Stimulated activated naive CD8-positive, alpha-beta T cell treated with anti-CD3 and anti-CD28 coated beads, Interleukin-15, Interleukin-2, amounts not matched to agents 100 U/mL and 50 U/mL, for 24 hours (primary cell): ENCODE results near the gene NSD1.
"Not testable (repeated sequence)": the region's sequence is repeated elsewhere in the genome, so short reads cannot be mapped to it uniquely, and the experiment has no call there.

ENCODE experiments used
- ATAC-seq: fragments of 150-1000 bp; cut with Tn5 transposase; one replicate; pipeline ENCODE4 v1.10.0; 2021
- DNase-seq: peaks from one replicate; pipeline ENCODE4 v3.0.0; 2021

NSD1 gene

DNA sequence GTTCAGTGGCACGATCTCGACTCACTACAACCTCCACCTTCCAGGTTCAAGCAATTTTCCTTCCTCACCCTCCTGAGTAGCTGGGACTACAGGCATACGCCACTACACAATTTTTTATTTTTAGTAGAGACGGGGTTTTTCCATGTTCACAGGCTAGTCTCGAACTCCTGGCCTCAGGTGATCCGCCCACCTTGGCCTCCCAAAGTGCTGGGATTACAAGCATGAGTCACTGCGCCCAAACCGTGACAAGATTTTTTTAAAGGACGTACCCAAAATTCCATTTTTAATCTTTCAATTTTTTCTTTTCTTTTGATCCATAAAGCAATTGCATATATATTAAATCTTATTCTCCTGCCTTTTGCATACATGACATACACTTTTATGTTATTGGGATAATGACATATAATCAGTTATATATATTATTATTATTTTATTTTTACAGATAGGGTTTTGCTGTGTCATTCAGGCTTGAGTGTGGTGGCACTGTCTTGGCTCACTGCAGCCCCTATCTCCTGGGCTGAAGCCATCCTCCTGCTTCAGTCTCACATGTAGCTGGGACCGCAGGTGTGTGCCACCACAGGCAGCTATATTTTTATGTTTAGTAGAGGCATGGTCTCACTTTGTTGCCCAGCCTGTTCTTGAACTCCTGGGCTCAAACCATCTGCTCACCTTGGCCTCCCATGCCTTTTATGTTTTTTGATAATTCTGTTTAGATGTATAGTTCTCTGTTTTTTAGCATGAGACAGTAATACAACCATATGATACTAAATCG is 98.1 kb downstream of the NSD1 start:
- ATAC-seq = no peak
- DNase-seq = no peak

- ATAC-seq (no peak), DNase-seq (no peak)
Observed at GRCh38 chr5:177232358-177232757, 98.8 kb downstream of the NSD1 start.

GRCh38 chr5:177232761-177233160 is 99.2 kb downstream of the NSD1 start:
- DNase-seq (no peak), ATAC-seq (no peak)

GRCh38 chr5:177233206-177233605 is 99.6 kb downstream of the NSD1 start:
- ATAC-seq = no peak
- DNase-seq = no peak

DNA sequence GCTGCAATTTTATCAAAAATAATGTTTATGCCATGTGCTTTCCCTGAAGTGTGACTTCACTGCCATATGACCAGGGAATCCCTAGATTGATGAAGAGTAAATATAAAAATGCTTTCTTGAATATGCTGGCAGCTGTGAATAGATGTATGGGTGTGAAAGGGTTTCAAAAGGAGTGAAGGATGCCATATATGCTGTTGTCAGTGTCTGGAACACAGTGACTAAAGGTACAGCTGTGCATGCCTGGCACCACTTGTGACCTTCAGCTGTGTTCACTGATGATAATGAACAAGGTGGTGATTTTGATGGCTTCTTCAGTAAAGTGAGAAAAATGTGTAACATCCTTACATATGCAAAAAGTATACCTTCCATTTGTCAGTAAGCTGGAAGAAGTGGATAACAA is 100.2 kb downstream of the NSD1 start:
- no peak for ATAC-seq
- DNase-seq = no peak

DNA sequence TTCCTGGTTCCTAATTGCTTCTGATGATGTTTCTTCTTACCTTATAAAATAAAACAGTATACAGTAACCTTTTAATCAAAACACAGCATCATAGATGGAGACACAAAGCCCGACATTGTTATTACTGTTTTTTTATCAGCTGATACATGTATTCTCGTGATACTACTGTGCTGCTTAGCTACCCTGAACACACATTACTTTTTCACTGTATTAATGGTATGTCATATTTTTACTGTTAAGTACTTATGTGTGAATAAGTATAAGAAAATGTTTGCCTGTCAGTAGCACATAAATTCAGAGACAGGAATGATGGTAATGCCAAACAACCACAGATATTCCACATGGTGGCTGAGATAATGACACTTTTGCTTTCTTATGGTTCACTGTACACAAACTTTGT is 101.3 kb downstream of the NSD1 start:
- no peak for ATAC-seq

GRCh38 chr5:177241768-177242167 is 108.2 kb downstream of the NSD1 start:
- DNase-seq (no peak), ATAC-seq (no peak)

More for the DNA sequence above, 101.3 kb downstream of the NSD1 start:
- DNase-seq = no peak

- no peak for DNase-seq
- ATAC-seq = no peak
Observed at GRCh38 chr5:177242304-177242703, 108.7 kb downstream of the NSD1 start.

- no peak for DNase-seq
- ATAC-seq = no peak
Observed at GRCh38 chr5:177249761-177250537, 116.4 kb downstream of the NSD1 start.

GRCh38 chr5:177253252-177253651 is 119.7 kb downstream of the NSD1 start:
- DNase-seq = no peak
- ATAC-seq = no peak

DNA sequence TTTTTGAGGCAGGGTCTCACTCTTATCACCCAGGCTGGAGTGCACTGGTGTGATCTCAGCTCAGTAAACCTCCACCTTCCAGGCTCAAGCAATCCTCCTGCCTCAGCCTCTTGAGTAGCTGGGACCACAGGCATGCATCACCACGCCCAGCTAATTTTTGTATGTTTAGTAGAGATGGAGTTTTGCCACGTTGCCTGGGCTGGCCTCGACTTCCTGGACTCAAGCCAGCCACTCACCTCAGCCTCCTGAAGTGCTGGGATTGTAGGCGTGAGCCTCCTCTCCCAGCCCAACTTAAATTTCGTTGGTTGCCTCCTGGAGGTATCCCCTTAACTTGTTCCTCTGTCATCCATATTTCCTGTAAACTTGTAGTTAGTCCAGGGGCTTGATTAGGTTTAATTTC is 122.7 kb downstream of the NSD1 start:
- ATAC-seq = no peak
- no peak for DNase-seq

DNA sequence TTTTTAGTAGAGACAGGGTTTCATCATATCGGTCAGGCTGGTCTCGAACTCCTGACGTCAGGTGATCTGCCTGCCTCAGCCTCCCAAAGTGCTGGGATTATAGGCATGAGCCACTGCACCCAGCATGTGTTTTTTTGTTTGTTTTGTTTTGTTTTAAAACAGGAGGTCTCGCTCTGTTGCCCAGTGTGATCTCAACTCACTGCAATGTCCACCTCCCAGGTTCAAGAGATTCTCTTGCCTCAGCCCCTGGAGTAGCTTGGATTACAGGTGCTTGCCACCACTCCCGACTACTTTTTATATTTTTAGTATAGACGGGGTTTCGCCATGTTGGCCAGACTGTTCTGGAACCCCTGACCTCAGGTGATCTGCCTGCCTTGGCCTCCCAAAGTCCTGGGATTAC is 125.1 kb downstream of the NSD1 start:
- DNase-seq, ATAC-seq: not testable (repeated sequence)

DNA sequence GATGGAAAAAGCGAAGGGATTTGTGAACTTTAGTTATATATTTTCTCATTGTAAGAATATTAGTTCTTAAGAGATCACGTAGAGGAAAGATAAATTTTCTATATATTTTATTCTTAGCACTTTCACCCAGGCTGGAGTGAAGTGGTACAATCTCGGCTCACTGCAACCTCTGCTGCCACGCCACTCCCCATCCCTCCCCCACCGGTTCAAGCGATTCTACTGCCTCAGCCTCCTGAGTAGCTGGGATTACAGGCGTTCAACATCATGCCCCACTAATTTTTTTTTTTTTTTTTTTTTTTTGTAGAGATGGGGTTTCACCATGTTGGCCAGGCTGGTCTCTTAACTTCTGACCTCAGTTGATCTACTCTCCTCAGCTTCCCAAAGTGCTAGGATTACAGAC is 127.4 kb downstream of the NSD1 start:
- no peak for ATAC-seq
- no peak for DNase-seq

- no peak for DNase-seq
- no peak for ATAC-seq
Observed at GRCh38 chr5:177261510-177261909, 127.9 kb downstream of the NSD1 start.

GRCh38 chr5:177264178-177264577 is 130.6 kb downstream of the NSD1 start:
- DNase-seq (no peak), ATAC-seq (no peak)

DNA sequence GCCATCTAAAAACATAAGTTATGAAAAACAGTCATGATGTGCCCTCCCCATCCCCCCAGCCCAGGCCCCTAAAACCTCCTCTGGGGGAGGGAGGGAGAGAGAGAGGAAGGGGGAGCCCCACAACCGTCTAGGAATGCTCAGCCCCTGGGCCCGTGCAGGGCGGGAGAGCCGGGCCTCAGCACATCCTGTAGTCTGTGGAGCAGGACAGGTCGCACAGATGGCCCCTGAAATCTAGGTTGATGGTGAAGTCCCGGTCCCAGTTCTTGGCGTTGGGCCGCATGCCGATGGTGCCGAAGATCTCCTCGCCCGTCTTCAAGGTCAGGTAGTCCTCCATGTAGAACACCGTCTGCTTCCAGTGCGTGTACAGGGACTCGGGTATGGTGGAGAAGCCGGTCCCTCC is 131.8 kb downstream of the NSD1 start:
- DNase-seq (no peak), ATAC-seq (no peak)

GRCh38 chr5:177269232-177269895 is 135.8 kb downstream of the NSD1 start:
- DNase-seq (no peak), ATAC-seq (no peak)

DNA sequence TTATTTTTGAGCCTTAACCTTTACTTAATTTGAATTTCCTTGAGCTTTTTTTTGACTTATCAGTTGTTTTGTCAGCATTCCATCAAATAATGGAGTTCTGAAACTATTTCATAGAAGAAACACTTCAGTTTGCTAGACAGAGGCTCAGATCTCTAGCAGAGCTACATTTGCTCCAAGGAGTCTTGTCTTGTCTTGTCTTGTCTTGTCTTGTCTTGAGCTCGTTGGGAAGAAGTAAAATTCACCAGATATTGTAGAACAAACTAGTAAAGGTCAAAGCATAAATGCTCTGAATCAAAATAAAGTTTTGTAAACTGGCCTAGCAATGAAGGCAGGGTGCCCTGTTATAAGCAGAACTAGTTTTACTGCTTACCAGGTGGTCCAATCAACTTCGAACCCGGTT is 136.4 kb downstream of the NSD1 start:
- ATAC-seq (no peak), DNase-seq (no peak)

GRCh38 chr5:177270653-177271052 is 137.1 kb downstream of the NSD1 start:
- ATAC-seq = no peak
- DNase-seq = no peak

- ATAC-seq (no peak), DNase-seq (no peak)
Observed at GRCh38 chr5:177271113-177271512, 137.5 kb downstream of the NSD1 start.

GRCh38 chr5:177275883-177276282 is 142.3 kb downstream of the NSD1 start:
- DNase-seq = no peak
- no peak for ATAC-seq

- DNase-seq (no peak), ATAC-seq (no peak)
Observed at GRCh38 chr5:177276886-177277285, 143.3 kb downstream of the NSD1 start.

DNA sequence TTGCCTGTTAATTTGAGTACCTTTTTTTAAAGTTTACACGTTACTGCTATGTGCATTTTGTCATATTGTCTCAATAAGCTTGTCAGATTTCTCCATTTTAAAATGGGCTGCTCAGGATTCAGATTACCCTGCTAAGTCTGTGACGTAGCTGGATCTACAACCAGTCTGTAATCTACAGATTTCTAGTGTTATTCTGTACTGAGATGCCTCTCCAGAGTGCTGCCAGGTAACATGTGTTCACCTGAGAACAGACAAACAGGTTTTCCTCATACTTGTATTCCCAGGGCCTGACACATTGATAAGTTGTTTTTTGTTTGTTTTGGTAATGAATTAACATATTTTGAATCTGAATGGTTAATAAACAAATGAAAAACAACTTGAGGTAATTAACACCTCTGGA is 154.6 kb downstream of the NSD1 start:
- no peak for DNase-seq
- no peak for ATAC-seq
